ENCODE results near the gene CPLX3.
A peak's percentile ranks its signal among the peaks of the same experiment; 100 is the strongest.

Gene CPLX3

GRCh38 chr15:74804935-74805334 lies 21.5 kb upstream of the CPLX3 start:
- DNase-seq = no peak

- no peak for DNase-seq
Measured at GRCh38 chr15:74807282-74807681, 19.1 kb upstream of the CPLX3 start.

- no peak for DNase-seq
Measured at GRCh38 chr15:74808078-74808839, 18.2 kb upstream of the CPLX3 start.

GRCh38 chr15:74808840-74809229 lies 17.6 kb upstream of the CPLX3 start:
- no peak for DNase-seq

- no peak for DNase-seq
Measured at GRCh38 chr15:74809242-74809641, 17.2 kb upstream of the CPLX3 start.

GRCh38 chr15:74809956-74810355 lies 16.5 kb upstream of the CPLX3 start:
- DNase-seq = no peak

GRCh38 chr15:74812533-74812932 lies 13.9 kb upstream of the CPLX3 start, which contains the start of gene LMAN1L:
Gene LMAN1L (plus strand): TSS chr15:74812835. CDS start chr15:74812855, 20 bp downstream.
- DNase-seq = no peak

GRCh38 chr15:74815121-74815934 lies 11.1 kb upstream of the CPLX3 start:
- DNase-seq = no peak

- no peak for DNase-seq
Measured at GRCh38 chr15:74815961-74816360, 10.5 kb upstream of the CPLX3 start.

- peak; percentile 2 for DNase-seq
Measured at GRCh38 chr15:74816624-74817369, 9.6 kb upstream of the CPLX3 start.

GRCh38 chr15:74817370-74817737 lies 9.1 kb upstream of the CPLX3 start:
- no peak for DNase-seq

GRCh38 chr15:74820056-74820455 lies 6.4 kb upstream of the CPLX3 start:
- no peak for DNase-seq

- DNase-seq = no peak
Measured at GRCh38 chr15:74821091-74821789, 5.2 kb upstream of the CPLX3 start.

- no peak for DNase-seq
Measured at GRCh38 chr15:74821790-74822158, 4.7 kb upstream of the CPLX3 start.

- no peak for DNase-seq
Measured at GRCh38 chr15:74822233-74822632, 4.2 kb upstream of the CPLX3 start.

GRCh38 chr15:74823324-74823723 lies 3.1 kb upstream of the CPLX3 start:
- DNase-seq = no peak

- DNase-seq = no peak
Measured at GRCh38 chr15:74824976-74825375, 1.5 kb upstream of the CPLX3 start.

GRCh38 chr15:74825866-74826265 lies 561 bp upstream of the CPLX3 start:
- no peak for DNase-seq

- DNase-seq = no peak
Measured at GRCh38 chr15:74826921-74827320, 494 bp downstream of the CPLX3 start.

GRCh38 chr15:74827614-74828013 lies 1.2 kb downstream of the CPLX3 start:
- DNase-seq = no peak

- no peak for DNase-seq
Measured at GRCh38 chr15:74828835-74829234, 2.4 kb downstream of the CPLX3 start.

GRCh38 chr15:74829486-74829885 lies 3.1 kb downstream of the CPLX3 start:
- DNase-seq = no peak

- DNase-seq = no peak
Measured at GRCh38 chr15:74829991-74830390, 3.6 kb downstream of the CPLX3 start.
